Measurements from ENCODE around the gene PRKAR1B. TPM values are rescaled to one million over a fixed set of nuclear protein-coding genes. Genes with fewer than 3 reads are reported as not detected.

The PRKAR1B gene
- total RNA-seq, 1 experiment from 2014 or later, result 62.0 TPM

DNA sequence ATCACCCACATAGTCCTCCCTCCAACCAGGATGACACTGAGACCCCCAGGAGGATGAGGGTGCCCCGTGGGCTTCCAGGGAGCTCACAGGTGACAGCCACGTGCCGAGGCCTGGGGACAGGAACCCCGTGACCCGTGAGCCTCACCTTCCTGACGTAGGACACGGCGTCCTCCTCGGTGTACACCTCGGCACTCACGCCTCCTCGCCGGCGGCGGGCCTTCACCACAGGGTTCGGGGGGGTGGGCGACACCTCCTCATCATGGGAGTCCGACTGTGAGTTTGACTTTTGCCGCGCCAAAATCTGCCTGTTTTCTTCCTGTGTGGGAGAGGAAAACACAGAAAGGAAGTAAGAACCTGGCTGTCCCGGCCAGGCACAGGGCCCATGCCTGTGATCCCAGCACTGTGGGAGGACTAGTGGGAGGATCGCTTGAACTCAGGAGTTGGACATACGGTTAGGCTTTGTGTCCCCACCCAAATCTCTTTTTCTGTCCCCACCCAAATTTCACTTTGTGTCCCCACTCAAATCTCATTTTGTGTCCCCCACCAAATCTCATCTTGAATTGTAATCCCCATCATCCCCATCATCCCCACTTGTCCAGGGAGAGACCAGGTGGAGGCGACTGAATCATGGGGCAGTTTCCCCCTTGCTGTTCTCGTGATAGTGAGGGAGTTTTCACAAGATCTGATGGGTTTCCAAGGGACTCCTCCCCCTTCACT lies 46.5 kb downstream of the PRKAR1B start:
- Histone ChIP-seq H3K4me1 (ENCODE audit: control insufficient read depth, insufficient read depth, low read length) (no peaks in the 10 kb centered on the region), H3K27ac (ENCODE audit: low read length) (no peak overlapping the region), H3K27me3 (ENCODE audit: control insufficient read depth, insufficient read depth, low read length) (no peaks in the 10 kb centered on the region), H3K36me3 (ENCODE audit: control insufficient read depth, insufficient read depth, low read length) (no peaks in the 10 kb centered on the region), H3K9me3 (ENCODE audit: control insufficient read depth, insufficient read depth, low read depth, low read length) (peaks cover 10% of the 10 kb centered on the region), H3K4me3 (ENCODE audit: low read depth in 2 of 2, low read length in 2 of 2) (no peak overlapping the region)
- DNase-seq (ENCODE audit: low read depth, low spot score) (no peak), ATAC-seq (no peak)
- intact Hi-C loops (cut with micrococcal nuclease; ENCODE audit: unreplicated experiment) (no loop called here), in situ Hi-C loops (cut with HindIII; ENCODE audit: low pct_unique_long_range_greater_than_20kb, low sequenced_read_pairs) (no loop called here)
- ChIA-PET POLR2A (no interaction called here), CTCF (no interaction called here)
- TF ChIP-seq POLR2AphosphoS5 (IDR thresholded peaks at IDR 0.05; ENCODE audit: low read depth, low read length), result no peak
- TF ChIP-seq TCF7L2 (IDR thresholded peaks at IDR 0.05; ENCODE audit: low read depth, low read length), result no peak
- no peak for TF ChIP-seq SIN3A (IDR thresholded peaks at IDR 0.05; ENCODE audit: borderline replicate concordance, insufficient read depth, low read depth, low read length)
- no peak for TF ChIP-seq CTCF (IDR thresholded peaks at IDR 0.05)
- TF ChIP-seq, protein P1, sequence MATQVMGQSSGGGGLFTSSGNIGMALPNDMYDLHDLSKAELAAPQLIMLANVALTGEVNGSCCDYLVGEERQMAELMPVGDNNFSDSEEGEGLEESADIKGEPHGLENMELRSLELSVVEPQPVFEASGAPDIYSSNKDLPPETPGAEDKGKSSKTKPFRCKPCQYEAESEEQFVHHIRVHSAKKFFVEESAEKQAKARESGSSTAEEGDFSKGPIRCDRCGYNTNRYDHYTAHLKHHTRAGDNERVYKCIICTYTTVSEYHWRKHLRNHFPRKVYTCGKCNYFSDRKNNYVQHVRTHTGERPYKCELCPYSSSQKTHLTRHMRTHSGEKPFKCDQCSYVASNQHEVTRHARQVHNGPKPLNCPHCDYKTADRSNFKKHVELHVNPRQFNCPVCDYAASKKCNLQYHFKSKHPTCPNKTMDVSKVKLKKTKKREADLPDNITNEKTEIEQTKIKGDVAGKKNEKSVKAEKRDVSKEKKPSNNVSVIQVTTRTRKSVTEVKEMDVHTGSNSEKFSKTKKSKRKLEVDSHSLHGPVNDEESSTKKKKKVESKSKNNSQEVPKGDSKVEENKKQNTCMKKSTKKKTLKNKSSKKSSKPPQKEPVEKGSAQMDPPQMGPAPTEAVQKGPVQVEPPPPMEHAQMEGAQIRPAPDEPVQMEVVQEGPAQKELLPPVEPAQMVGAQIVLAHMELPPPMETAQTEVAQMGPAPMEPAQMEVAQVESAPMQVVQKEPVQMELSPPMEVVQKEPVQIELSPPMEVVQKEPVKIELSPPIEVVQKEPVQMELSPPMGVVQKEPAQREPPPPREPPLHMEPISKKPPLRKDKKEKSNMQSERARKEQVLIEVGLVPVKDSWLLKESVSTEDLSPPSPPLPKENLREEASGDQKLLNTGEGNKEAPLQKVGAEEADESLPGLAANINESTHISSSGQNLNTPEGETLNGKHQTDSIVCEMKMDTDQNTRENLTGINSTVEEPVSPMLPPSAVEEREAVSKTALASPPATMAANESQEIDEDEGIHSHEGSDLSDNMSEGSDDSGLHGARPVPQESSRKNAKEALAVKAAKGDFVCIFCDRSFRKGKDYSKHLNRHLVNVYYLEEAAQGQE (IDR thresholded peaks at IDR 0.05; ENCODE audit: insufficient read depth in 1 of 2, low read depth in 2 of 2, low read length in 1 of 2), result no peak
- no TSS peak for BruUV-seq (replicated peaks)

DNA sequence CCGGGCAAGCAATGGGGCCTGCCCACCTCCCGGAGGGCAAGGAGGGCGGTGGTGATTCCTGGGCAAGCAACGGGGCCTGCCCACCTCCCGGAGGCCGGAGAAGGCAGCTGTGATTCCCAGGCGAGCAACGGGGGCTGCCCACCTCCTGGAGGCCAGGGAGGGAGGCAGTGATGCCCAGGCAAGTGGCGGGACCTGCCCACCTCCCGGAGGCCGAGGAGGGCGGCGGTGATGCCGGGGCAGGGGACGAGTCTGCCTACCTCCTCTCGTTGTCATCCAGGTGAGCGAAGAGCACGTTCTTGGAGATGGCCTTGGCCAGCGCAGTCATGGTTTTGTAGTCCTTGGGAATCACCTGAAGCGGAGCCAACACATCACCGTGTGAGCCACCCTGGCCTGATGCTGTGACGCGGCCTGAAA lies 50.1 kb downstream of the PRKAR1B start:
- TF ChIP-seq TCF7L2 (IDR thresholded peaks at IDR 0.05; ENCODE audit: low read depth, low read length) (no peak), POLR2AphosphoS5 (IDR thresholded peaks at IDR 0.05; ENCODE audit: low read depth, low read length) (no peak), SIN3A (IDR thresholded peaks at IDR 0.05; ENCODE audit: borderline replicate concordance, insufficient read depth, low read depth, low read length) (no peak), CTCF (IDR thresholded peaks at IDR 0.05) (no peak)
- TF ChIP-seq, protein P1 (IDR thresholded peaks at IDR 0.05; ENCODE audit: insufficient read depth in 1 of 2, low read depth in 2 of 2, low read length in 1 of 2), result no peak
- ATAC-seq (no peak), DNase-seq (ENCODE audit: low read depth, low spot score) (no peak)
- Histone ChIP-seq H3K27ac (ENCODE audit: low read length) (no peak overlapping the region), H3K4me1 (ENCODE audit: control insufficient read depth, insufficient read depth, low read length) (no peaks in the 10 kb centered on the region), H3K9me3 (ENCODE audit: control insufficient read depth, insufficient read depth, low read depth, low read length) (no peaks in the 10 kb centered on the region), H3K27me3 (ENCODE audit: control insufficient read depth, insufficient read depth, low read length) (no peaks in the 10 kb centered on the region), H3K4me3 (ENCODE audit: low read depth in 2 of 2, low read length in 2 of 2) (no peak overlapping the region), H3K36me3 (ENCODE audit: control insufficient read depth, insufficient read depth, low read length) (no peaks in the 10 kb centered on the region)
- no TSS peak for BruUV-seq (replicated peaks)
- in situ Hi-C loops (cut with HindIII; ENCODE audit: low pct_unique_long_range_greater_than_20kb, low sequenced_read_pairs), result no loop called here
- ChIA-PET POLR2A (no interaction called here), CTCF (no interaction called here)
- intact Hi-C loops (cut with micrococcal nuclease; ENCODE audit: unreplicated experiment), result no loop called here
